ENCODE measurements around the gene NCKAP5. TPM values are rescaled to one million over a fixed set of nuclear protein-coding genes. Genes with fewer than 3 reads are reported as not detected.

Gene NCKAP5
- total RNA-seq, 1 donor from 2014 or later = 7.7 TPM

GRCh38 chr2:132692816-132693215 lies 875.4 kb downstream of the NCKAP5 start:
- Mint-ChIP-seq H3K27me3 (peaks cover 3% of the 10 kb centered on the region), H3K4me3 (no peak overlapping the region), H3K27ac (no peak overlapping the region), H3K36me3 (peaks cover 6% of the 10 kb centered on the region), H3K9me3 (peaks cover 10% of the 10 kb centered on the region), H3K4me1 (ENCODE audit: unreplicated experiment) (no peaks in the 10 kb centered on the region)
- no peak for TF ChIP-seq CTCF (conservative IDR thresholded peaks at IDR 0.05)
- no peak for DNase-seq (ENCODE audit: extremely low spot score, unreplicated experiment)

GRCh38 chr2:132691556-132691955 lies 876.7 kb downstream of the NCKAP5 start:
- Mint-ChIP-seq H3K27ac (no peak overlapping the region), H3K36me3 (peaks cover 6% of the 10 kb centered on the region), H3K27me3 (peaks cover 3% of the 10 kb centered on the region), H3K9me3 (peaks cover 10% of the 10 kb centered on the region), H3K4me1 (ENCODE audit: unreplicated experiment) (no peaks in the 10 kb centered on the region), H3K4me3 (no peak overlapping the region)
- DNase-seq (ENCODE audit: extremely low spot score, unreplicated experiment) = no peak
- no peak for TF ChIP-seq CTCF (conservative IDR thresholded peaks at IDR 0.05)

- no peaks in the 10 kb centered on the region for H3K4me1 Mint-ChIP-seq (ENCODE audit: unreplicated experiment)
- peaks cover 3% of the 10 kb centered on the region for H3K27me3 Mint-ChIP-seq
- H3K36me3 Mint-ChIP-seq = peaks cover 6% of the 10 kb centered on the region
- peaks cover 10% of the 10 kb centered on the region for H3K9me3 Mint-ChIP-seq
- TF ChIP-seq CTCF (conservative IDR thresholded peaks at IDR 0.05) = no peak
- DNase-seq (ENCODE audit: extremely low spot score, unreplicated experiment) = no peak
- no peak overlapping the region for H3K4me3 Mint-ChIP-seq
- H3K27ac Mint-ChIP-seq = no peak overlapping the region
Measured at GRCh38 chr2:132690664-132691303, 877.5 kb downstream of the NCKAP5 start.

GRCh38 chr2:132681766-132682165 lies 886.5 kb downstream of the NCKAP5 start:
- no peak for DNase-seq (ENCODE audit: extremely low spot score, unreplicated experiment)
- H3K27me3 Mint-ChIP-seq = peaks cover 11% of the 10 kb centered on the region
- no peak overlapping the region for H3K27ac Mint-ChIP-seq
- no peak overlapping the region for H3K4me3 Mint-ChIP-seq
- H3K36me3 Mint-ChIP-seq = no peaks in the 10 kb centered on the region
- no peaks in the 10 kb centered on the region for H3K9me3 Mint-ChIP-seq
- no peak for TF ChIP-seq CTCF (conservative IDR thresholded peaks at IDR 0.05)
- no peaks in the 10 kb centered on the region for H3K4me1 Mint-ChIP-seq (ENCODE audit: unreplicated experiment)

GRCh38 chr2:132680544-132680943 lies 887.7 kb downstream of the NCKAP5 start:
- Mint-ChIP-seq H3K27me3 (peaks cover 11% of the 10 kb centered on the region), H3K4me1 (ENCODE audit: unreplicated experiment) (peaks cover 5% of the 10 kb centered on the region), H3K27ac (no peak overlapping the region), H3K9me3 (no peaks in the 10 kb centered on the region), H3K36me3 (no peaks in the 10 kb centered on the region), H3K4me3 (no peak overlapping the region)
- no peak for TF ChIP-seq CTCF (conservative IDR thresholded peaks at IDR 0.05)
- no peak for DNase-seq (ENCODE audit: extremely low spot score, unreplicated experiment)
